Activated CD4-positive, alpha-beta memory T cell treated with anti-CD3 and anti-CD28 coated beads, Interleukin-2, amount 10 ng/mL, durations not matched to agents 7 days and 5 days (primary cell): ENCODE data around the gene ZFAND3. TPM values are rescaled to one million over a fixed set of nuclear protein-coding genes. Genes with fewer than 3 reads are reported as not detected.
"Not testable (repeated sequence)": the region's sequence is repeated elsewhere in the genome, so short reads cannot be mapped to it uniquely, and the experiment has no call there.

Experiments
- CTCF ChIA-PET: fragments of 350-600 bp; sonication (Branson Sonifier 250); formaldehyde crosslinking; loops from one replicate; lab custom pipeline; 2021; ENCODE audit warnings: antibody characterized with exemption, inconsistent platforms; lab: Charles Lee
- POLR2A ChIA-PET: fragments of 350-600 bp; sonication (Branson Sonifier 250); formaldehyde crosslinking; loops from one replicate; lab custom pipeline; 2021; ENCODE audit warnings: antibody characterized with exemption; lab: Charles Lee
- DNase-seq: peaks from one replicate; pipeline ENCODE4 v3.0.0-alpha.2; 2020
- H3K27ac Mint-ChIP-seq: one replicate; pipeline ENCODE4 v1.8.0; 2021; ENCODE audit warnings: mild to moderate bottlenecking, mixed read lengths
- H3K27me3 Mint-ChIP-seq: one replicate; pipeline ENCODE4 v1.8.0; 2021; ENCODE audit warnings: mixed read lengths
- H3K36me3 Mint-ChIP-seq: one replicate; pipeline ENCODE4 v1.8.0; 2021; ENCODE audit warnings: low read depth, mixed read lengths
- H3K4me1 Mint-ChIP-seq: one replicate; pipeline ENCODE4 v1.8.0; 2021; ENCODE audit warnings: mixed read lengths
- H3K4me3 Mint-ChIP-seq: one replicate; pipeline ENCODE4 v1.8.0; 2021; ENCODE audit warnings: mild to moderate bottlenecking, mixed read lengths
- H3K9me3 Mint-ChIP-seq: one replicate; pipeline ENCODE4 v1.8.0; 2021; ENCODE audit warnings: mixed read lengths
- total RNA-seq, 2 experiments: library from RNA; stranded (reverse); gene quantifications; one replicate each; pipeline ENCODE4 v1.2.3, GENCODE V29; 2021

Gene ZFAND3
- total RNA-seq, 2 experiments from 2014 or later: 35.2 to 38.2 TPM

DNA sequence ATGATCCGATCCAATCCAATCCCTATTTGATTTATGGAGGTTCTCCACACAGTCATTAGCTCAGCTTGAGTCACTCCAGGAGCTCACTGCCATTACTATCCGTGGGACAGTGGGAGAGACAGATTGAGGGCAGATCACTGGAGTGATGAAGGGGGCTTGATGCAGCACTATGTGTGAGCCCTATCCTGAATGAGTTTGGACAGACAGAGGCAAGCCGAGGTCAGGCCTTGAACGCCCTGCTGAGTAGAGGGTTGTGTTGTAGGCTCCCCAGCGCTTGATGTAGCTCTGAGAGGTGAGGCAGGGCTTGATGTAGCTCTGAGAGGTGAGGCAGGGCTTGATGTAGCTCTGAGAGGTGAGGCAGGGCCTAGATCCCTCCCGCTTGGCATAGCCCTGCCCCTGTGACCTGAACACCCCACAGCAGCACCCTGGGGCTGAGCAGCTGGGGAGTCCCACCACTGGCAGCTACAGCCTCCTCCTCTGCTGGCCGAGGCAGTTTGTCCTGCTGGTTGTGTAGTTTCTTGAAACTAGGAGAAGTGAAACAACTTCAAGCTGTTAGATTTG, 58.7 kb downstream of the ZFAND3 start:
- Mint-ChIP-seq H3K27ac (no peak overlapping the region), H3K36me3 (peaks cover 9% of the 10 kb centered on the region), H3K4me3 (no peak overlapping the region), H3K4me1 (peaks cover 2% of the 10 kb centered on the region), H3K9me3 (no peaks in the 10 kb centered on the region), H3K27me3 (no peaks in the 10 kb centered on the region)
- POLR2A ChIA-PET: interaction anchor here (1.4 kb wide), 1 partner anchor 19 kb away, joined by 3 read pairs; no protein-coding TSS in a partner anchor
- CTCF ChIA-PET: no interaction called here
- no peak for DNase-seq

DNA sequence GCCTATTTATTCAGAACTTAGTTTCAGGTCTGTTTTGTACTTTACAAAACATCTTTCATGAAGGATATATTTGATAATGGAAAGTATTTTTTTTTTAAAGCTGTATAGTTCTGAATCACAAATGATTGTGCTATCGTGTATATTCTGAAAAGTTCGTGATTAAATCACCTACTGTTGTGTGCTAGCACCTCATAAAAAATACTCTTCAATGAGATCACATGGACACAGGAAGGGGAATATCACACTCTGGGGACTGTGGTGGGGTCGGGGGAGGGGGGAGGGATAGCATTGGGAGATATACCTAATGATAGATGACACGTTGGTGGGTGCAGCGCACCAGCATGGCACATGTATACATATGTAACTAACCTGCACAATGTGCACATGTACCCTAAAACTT, 61.1 kb downstream of the ZFAND3 start:
- POLR2A ChIA-PET, H3K27ac Mint-ChIP-seq, H3K9me3 Mint-ChIP-seq, H3K4me3 Mint-ChIP-seq, H3K36me3 Mint-ChIP-seq, DNase-seq, H3K27me3 Mint-ChIP-seq, H3K4me1 Mint-ChIP-seq, CTCF ChIA-PET: not testable (repeated sequence)

DNA sequence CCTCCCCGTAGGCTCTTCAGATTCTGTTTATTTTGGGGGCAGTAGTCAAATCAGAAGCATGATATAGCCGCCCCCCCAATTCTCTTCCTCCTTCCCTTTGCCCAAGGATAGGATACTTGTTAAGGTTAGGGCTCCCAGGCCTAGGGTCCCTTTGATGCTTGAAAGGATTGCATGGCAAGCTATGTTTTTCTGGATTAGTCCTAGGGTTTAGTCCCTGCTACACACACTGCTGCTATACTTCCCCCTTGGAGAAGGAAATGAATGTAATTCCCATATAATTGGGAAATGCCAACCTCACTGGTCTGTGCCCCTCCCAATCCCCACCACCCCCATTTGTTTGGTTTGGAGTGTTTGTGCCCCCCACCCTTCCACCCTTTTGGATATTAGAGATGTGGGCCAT, 62.8 kb downstream of the ZFAND3 start:
- CTCF ChIA-PET: interaction anchor here (0.7 kb wide), 1 partner anchor 16 kb away, joined by 4 read pairs; no protein-coding TSS in a partner anchor
- Mint-ChIP-seq H3K36me3 (no peaks in the 10 kb centered on the region), H3K9me3 (no peaks in the 10 kb centered on the region), H3K4me3 (no peak overlapping the region), H3K4me1 (no peaks in the 10 kb centered on the region), H3K27ac (no peak overlapping the region), H3K27me3 (no peaks in the 10 kb centered on the region)
- no peak for DNase-seq
- POLR2A ChIA-PET: no interaction called here

DNA sequence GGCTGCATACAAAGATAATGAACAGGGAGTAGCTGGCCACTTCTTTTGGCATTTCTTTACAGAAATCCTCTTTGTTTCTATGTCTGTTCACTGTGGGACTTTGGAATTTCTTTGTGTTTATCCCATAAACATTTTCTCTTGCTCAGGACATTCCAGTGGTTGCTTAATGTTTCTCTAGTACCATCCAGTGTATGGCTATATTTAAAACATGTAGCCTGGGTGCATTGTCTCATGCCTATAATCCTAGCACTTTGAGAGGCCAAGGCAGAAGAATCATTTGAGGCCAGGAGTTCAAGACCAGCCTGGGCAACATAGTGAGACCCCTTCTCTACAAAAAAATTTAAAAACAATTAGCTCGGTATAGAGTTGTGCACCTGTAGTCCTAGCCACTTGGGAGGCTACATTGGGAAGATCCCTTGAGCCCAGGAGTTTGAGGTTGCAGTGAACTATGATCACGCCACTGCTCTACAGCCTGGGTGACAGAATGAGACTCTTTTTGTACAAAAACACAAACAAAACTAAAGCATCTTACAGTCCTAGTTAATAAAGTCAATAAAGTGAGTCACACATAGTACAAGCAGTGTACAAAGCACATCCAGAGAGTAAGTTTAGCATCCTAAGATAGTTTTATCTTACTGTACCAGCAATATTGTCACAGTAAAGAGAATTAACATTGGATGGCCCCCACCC, 63.3 kb downstream of the ZFAND3 start:
- Mint-ChIP-seq H3K27me3 (no peaks in the 10 kb centered on the region), H3K4me3 (no peak overlapping the region), H3K4me1 (no peaks in the 10 kb centered on the region), H3K9me3 (no peaks in the 10 kb centered on the region), H3K27ac (no peak overlapping the region), H3K36me3 (no peaks in the 10 kb centered on the region)
- DNase-seq: no peak
- ChIA-PET CTCF (interaction anchor here (0.7 kb wide), 1 partner anchor 17 kb away, joined by 4 read pairs; no protein-coding TSS in a partner anchor), POLR2A (no interaction called here)

DNA sequence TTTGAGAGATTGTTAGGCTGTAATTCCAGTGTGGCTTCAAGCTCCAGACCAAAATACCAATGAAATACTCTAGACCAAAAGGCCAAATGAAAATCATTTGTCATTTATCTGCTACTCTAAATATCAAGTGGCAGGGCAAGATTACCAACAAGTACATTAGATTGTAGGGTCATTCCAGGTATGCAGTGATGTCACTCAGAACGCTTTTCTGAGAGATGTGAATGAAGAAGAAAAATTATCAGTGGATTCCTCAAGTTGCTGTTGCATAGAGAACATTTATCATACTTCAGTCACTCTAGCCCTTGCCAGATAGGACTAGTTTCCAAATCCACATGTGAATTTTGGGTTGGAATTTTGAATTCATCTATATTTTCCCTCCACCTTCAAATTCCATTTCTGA, 65.0 kb downstream of the ZFAND3 start:
- Mint-ChIP-seq H3K4me1 (no peaks in the 10 kb centered on the region), H3K9me3 (no peaks in the 10 kb centered on the region), H3K27me3 (no peaks in the 10 kb centered on the region), H3K36me3 (no peaks in the 10 kb centered on the region), H3K4me3 (no peak overlapping the region), H3K27ac (no peak overlapping the region)
- POLR2A ChIA-PET: no interaction called here
- DNase-seq: no peak
- CTCF ChIA-PET: no interaction called here

DNA sequence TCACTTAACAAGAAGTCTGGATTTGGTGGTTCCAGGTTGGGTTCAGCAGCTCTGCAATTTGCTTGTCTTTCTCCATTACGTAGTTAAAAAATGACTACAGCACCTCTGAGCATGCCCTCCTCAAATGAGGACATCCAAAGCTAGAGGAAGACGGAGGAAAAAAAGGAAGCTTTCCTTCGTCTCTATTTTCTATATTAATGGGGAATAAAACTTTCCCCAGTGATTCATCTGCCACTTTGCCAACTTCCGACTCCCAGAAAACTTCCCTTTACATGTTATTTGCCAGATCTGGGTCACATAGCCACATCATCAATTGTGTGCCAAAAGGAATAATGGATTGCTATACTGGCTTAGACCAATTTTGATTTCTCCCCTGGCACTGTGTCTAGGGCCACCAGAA, 69.5 kb downstream of the ZFAND3 start:
- Mint-ChIP-seq H3K27me3 (no peaks in the 10 kb centered on the region), H3K4me1 (no peaks in the 10 kb centered on the region), H3K36me3 (peaks cover 3% of the 10 kb centered on the region), H3K4me3 (no peak overlapping the region), H3K9me3 (no peaks in the 10 kb centered on the region), H3K27ac (no peak overlapping the region)
- POLR2A ChIA-PET: interaction anchor here (1.7 kb wide), 1 partner anchor 70 kb away, joined by 4 read pairs; no protein-coding TSS in a partner anchor
- CTCF ChIA-PET: no interaction called here
- DNase-seq: no peak

DNA sequence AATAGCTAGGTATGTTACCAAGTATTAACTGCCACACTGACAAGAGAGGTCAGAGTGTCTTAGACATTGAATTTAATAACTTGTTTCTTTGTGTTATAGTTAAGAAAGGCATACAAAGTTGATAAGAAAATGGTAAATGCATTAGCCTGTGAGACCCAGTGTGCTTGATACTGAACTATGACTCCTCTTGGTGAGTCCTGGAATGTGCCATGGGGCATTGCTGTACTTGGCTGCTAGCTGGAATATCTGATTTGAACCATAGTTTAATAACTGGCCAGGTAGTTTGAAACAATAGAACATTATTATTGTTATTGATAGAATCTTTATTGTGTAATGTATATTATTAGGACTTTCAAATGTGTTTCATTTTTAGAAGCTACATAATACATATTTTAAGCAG, 70.0 kb downstream of the ZFAND3 start:
- no peak for DNase-seq
- no peaks in the 10 kb centered on the region for H3K27me3 Mint-ChIP-seq
- ChIA-PET POLR2A (no interaction called here), CTCF (no interaction called here)
- no peaks in the 10 kb centered on the region for H3K9me3 Mint-ChIP-seq
- peaks cover 5% of the 10 kb centered on the region for H3K36me3 Mint-ChIP-seq
- H3K4me1 Mint-ChIP-seq: no peaks in the 10 kb centered on the region
- no peak overlapping the region for H3K27ac Mint-ChIP-seq
- H3K4me3 Mint-ChIP-seq: no peak overlapping the region

DNA sequence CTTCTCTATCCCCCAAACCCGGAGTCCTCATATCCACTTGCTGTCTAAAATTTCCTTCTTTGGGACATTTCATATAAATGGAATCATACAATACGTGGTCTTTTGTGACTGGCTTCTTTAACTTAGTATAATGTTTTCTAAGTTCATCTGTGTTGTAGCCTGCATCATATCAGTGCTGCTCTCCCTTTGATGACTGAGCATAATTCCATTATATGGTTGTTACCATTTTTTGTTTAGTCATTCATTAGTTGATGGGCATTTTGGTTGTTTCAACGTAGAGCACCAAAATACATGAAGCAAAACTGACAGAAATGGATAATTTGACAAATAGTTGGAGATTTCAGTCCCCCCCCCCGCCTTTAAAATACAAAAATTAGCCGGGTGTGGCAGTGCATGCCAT, 71.5 kb downstream of the ZFAND3 start:
- no peaks in the 10 kb centered on the region for H3K4me1 Mint-ChIP-seq
- DNase-seq: no peak
- H3K4me3 Mint-ChIP-seq: no peak overlapping the region

DNA sequence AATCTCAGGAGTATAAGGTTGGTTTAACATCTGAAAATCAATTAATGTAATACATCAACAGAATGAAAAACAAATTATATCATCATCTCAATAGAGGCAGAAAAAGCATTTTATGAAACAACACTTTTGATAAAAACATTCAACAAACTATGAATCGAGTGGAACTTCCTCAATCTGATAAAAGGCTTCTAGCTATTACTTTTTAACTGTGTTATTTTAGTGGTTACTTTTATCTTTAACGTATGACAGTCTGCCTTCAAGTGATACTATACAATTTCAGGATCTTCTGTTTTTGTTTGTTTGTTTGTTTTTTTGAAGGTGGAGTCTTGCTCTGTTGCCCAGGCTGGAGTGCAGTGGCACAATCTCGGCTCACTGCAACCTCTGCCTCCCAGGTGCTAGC, 73.7 kb downstream of the ZFAND3 start:
- Mint-ChIP-seq H3K4me1 (peaks cover 5% of the 10 kb centered on the region), H3K27ac (no peak overlapping the region), H3K9me3 (peaks cover 3% of the 10 kb centered on the region), H3K4me3 (no peak overlapping the region), H3K27me3 (no peaks in the 10 kb centered on the region), H3K36me3 (peaks cover 20% of the 10 kb centered on the region)
- CTCF ChIA-PET: interaction anchor here (0.8 kb wide), 1 partner anchor 102 kb away, joined by 3 read pairs; no protein-coding TSS in a partner anchor
- no peak for DNase-seq
- POLR2A ChIA-PET: no interaction called here

More for the DNA sequence above, 71.5 kb downstream of the ZFAND3 start:
- CTCF ChIA-PET: no interaction called here
- peaks cover 3% of the 10 kb centered on the region for H3K9me3 Mint-ChIP-seq
- H3K36me3 Mint-ChIP-seq: peaks cover 12% of the 10 kb centered on the region
- no peak overlapping the region for H3K27ac Mint-ChIP-seq
- POLR2A ChIA-PET: no interaction called here
- H3K27me3 Mint-ChIP-seq: no peaks in the 10 kb centered on the region

DNA sequence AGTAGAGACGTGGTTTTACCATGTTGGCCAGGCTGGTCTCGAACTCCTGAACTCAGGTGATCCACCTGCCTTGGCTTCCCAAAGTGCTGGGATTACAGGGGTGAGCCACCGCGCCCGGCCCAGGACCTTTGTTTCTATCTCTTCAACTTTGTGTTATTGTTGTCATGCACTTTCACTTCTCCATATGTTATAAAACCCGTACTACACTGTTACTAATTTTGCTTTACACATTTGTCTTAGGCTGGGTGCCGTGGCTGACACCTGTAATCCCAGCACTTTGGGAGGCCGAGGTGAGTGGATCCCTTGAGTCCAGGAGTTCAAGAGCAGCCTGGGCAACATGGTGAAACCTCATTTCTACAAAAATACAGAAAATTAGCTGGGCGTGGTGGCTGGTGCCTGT, 74.2 kb downstream of the ZFAND3 start:
- CTCF ChIA-PET: interaction anchor here (0.8 kb wide), 1 partner anchor 103 kb away, joined by 3 read pairs; no protein-coding TSS in a partner anchor
- H3K27me3 Mint-ChIP-seq, DNase-seq, H3K4me1 Mint-ChIP-seq, H3K9me3 Mint-ChIP-seq, H3K4me3 Mint-ChIP-seq, H3K27ac Mint-ChIP-seq, POLR2A ChIA-PET: not testable (repeated sequence)
- H3K36me3 Mint-ChIP-seq: peaks cover 20% of the 10 kb centered on the region

DNA sequence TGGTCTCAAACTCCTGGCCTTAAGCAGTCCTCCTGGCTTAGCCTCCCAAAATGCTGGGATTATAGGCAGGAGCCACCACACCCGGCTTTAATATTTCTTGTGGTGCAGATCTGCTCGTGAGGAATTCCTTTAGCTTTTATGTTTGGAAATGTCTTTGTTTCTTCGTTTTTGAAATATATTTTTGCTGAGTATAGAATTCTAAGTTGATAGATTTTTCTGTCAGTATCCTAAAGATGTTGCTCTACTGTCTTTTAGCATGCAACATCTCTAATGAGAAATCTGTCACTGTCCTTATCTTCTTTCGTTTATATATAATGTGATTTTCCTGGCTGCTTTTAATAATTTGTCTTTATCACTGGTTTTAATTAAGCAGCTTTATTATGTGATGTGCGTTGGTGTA, 75.1 kb downstream of the ZFAND3 start:
- POLR2A ChIA-PET: no interaction called here
- CTCF ChIA-PET: no interaction called here
- H3K27ac Mint-ChIP-seq: no peak overlapping the region

DNA sequence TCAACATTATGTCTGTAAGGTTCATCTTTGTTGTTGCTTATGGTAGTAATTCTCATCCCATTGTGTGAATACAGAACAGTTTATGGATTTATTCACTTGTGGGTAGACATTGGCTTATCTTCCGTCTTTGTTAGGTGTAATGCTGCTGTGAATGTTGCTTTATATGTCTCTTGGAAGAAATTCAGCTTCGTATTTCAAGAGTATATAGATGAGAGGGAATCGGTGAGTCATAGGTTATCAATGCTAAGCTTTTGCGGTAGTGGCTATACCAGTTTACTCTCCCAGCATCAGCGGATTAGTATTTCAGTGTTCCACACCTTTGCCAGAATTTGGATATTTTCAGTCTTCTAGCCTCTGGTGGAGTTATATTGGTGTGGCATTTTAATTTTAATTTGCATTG, 77.8 kb downstream of the ZFAND3 start:
- ChIA-PET CTCF (no interaction called here), POLR2A (no interaction called here)
- H3K27me3 Mint-ChIP-seq: no peaks in the 10 kb centered on the region
- H3K4me1 Mint-ChIP-seq: peaks cover 5% of the 10 kb centered on the region
- peaks cover 20% of the 10 kb centered on the region for H3K36me3 Mint-ChIP-seq
- no peak overlapping the region for H3K27ac Mint-ChIP-seq
- no peak for DNase-seq
- H3K4me3 Mint-ChIP-seq: no peak overlapping the region
- H3K9me3 Mint-ChIP-seq: peaks cover 3% of the 10 kb centered on the region

More for the DNA sequence above, 75.1 kb downstream of the ZFAND3 start:
- Mint-ChIP-seq H3K27me3 (no peaks in the 10 kb centered on the region), H3K4me1 (peaks cover 5% of the 10 kb centered on the region), H3K36me3 (peaks cover 20% of the 10 kb centered on the region), H3K9me3 (peaks cover 3% of the 10 kb centered on the region), H3K4me3 (no peak overlapping the region)
- DNase-seq: no peak

DNA sequence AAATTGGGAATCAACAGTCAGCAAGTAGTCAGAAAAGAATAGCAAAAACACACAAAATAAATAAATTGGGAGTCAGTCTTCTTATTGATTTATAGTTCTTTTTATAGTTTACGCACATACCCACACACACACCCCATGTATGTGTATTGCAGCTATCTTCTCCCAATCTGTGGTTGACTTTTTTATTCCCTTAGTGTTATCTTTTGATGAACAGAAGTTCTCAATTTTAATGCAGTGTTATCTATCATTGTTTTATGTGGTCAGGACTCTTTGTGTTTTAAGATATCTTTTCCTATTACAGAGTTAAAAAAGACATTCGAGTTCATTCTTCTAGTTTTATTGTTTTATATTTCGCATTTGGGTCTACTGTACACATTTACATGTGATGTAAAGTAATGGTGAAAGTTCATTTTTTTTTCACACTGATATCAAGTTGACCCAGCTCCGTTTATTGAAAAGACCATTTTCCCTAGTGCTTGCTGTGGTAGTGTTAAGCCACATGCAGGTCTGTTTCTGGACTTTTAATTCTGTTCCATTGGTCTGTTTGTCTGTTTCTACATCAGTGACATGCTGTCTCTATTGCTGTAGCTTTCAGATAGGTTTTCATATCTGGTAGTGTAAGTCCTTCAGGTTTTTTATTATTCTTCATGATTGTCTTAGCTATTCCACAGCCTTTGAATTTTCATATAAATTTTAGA, 78.4 kb downstream of the ZFAND3 start:
- Mint-ChIP-seq H3K27ac (no peak overlapping the region), H3K36me3 (peaks cover 20% of the 10 kb centered on the region), H3K4me3 (no peak overlapping the region), H3K4me1 (peaks cover 5% of the 10 kb centered on the region), H3K27me3 (no peaks in the 10 kb centered on the region), H3K9me3 (peaks cover 3% of the 10 kb centered on the region)
- ChIA-PET POLR2A (no interaction called here), CTCF (interaction anchor here (0.6 kb wide), 1 partner anchor 210 kb away, joined by 3 read pairs; no protein-coding TSS in a partner anchor)
- no peak for DNase-seq
